Measurements from ENCODE around the gene F8.

Gene F8

DNA sequence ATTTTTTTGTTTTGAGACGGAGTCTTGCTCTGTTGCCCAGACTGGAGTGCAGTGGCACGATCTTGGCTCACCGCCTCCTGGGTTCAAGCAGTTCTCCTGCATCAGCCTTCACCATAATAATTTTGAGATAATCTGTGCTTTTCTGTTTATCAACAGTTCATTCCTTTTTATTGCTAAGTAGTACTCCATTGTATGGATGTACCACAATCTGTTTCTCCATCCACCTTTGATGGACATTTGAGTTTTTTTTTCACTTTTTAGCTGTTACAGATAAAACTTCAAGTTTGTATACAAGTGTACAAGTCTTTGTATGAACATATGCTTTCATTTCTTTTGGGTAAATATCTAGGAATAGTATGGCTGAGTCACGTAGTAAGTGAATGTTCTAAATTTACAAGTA is 13.2 kb upstream of the F8 start:
- Histone ChIP-seq H3K4me3 (ENCODE audit: low read depth in 1 of 2, low read length in 2 of 2) (no peak overlapping the region), H3K9ac (ENCODE audit: low read depth in 1 of 2, low read length in 2 of 2) (no peak overlapping the region), H3K9me3 (ENCODE audit: control insufficient read depth in 1 of 2, low read length in 2 of 2) (no peaks in the 10 kb centered on the region), H3K36me3 (ENCODE audit: control insufficient read depth in 1 of 2, insufficient read depth in 2 of 2, low read length in 2 of 2) (peaks cover 3 to 5% of the 10 kb centered on the region in 2 donors), H3K4me1 (ENCODE audit: control insufficient read depth in 1 of 2, insufficient read depth in 2 of 2, low read length in 2 of 2) (no peaks in the 10 kb centered on the region), H3K27me3 (ENCODE audit: control insufficient read depth in 1 of 2, insufficient read depth in 2 of 2, low read length in 2 of 2) (no peaks in the 10 kb centered on the region), H3K27ac (ENCODE audit: low read depth, low read length) (no peak overlapping the region)

DNA sequence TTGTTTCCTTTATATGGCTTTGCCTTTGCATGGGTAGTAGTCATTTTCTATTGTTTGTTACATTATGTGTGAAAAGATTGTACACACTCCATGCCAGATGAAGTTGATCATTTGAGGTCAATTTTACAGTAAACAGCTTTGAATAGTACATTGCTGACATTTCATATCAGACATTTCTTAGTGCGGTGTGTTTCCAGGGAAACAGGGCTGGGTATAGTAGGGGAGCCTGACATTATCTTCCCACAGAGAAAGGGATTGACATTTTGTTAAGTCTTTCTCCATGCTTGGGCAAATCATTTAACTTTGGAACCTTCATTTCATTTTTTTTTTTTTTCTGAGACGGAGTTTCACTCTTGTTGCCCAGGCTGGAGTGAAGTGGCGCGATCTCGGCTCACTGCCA is 9.1 kb upstream of the F8 start:
- H3K4me1 ChIP-seq (ENCODE audit: control insufficient read depth in 1 of 2, insufficient read depth in 2 of 2, low read length in 2 of 2) = peaks cover 3 to 13% of the 10 kb centered on the region in 2 donors
- H3K36me3 ChIP-seq (ENCODE audit: control insufficient read depth in 1 of 2, insufficient read depth in 2 of 2, low read length in 2 of 2) = peaks cover 3 to 5% of the 10 kb centered on the region in 2 donors
- H3K9ac ChIP-seq (ENCODE audit: low read depth in 1 of 2, low read length in 2 of 2) = no peak overlapping the region
- H3K27ac ChIP-seq (ENCODE audit: low read depth, low read length) = no peak overlapping the region
- no peaks in the 10 kb centered on the region for H3K27me3 ChIP-seq (ENCODE audit: control insufficient read depth in 1 of 2, insufficient read depth in 2 of 2, low read length in 2 of 2)
- no peak overlapping the region for H3K4me3 ChIP-seq (ENCODE audit: low read depth in 1 of 2, low read length in 2 of 2)
- no peaks in the 10 kb centered on the region for H3K9me3 ChIP-seq (ENCODE audit: control insufficient read depth in 1 of 2, low read length in 2 of 2)

DNA sequence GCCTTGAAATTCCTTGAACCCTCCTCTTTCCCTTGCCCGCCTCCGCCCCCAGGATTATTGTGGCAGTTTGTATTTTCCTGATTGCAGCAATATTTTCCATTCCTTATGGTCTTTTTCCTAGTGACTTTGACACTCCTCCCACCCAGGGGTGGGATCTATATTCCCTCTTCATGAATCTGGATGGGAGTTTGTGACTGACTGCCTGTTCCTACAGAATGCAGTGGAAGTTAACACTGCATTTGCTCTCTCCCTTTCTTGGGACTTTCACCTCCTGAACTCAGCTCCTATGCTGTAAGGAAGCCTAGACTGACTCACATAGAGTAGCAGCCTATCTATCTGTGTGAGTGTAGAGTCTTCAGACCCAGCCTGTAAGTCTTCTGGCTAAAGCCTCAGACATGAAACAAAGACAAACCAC is 6.4 kb upstream of the F8 start:
- Histone ChIP-seq H3K4me3 (ENCODE audit: low read depth in 1 of 2, low read length in 2 of 2) (no peak overlapping the region), H3K9ac (ENCODE audit: low read depth in 1 of 2, low read length in 2 of 2) (no peak overlapping the region), H3K9me3 (ENCODE audit: control insufficient read depth in 1 of 2, low read length in 2 of 2) (no peaks in the 10 kb centered on the region)

DNA sequence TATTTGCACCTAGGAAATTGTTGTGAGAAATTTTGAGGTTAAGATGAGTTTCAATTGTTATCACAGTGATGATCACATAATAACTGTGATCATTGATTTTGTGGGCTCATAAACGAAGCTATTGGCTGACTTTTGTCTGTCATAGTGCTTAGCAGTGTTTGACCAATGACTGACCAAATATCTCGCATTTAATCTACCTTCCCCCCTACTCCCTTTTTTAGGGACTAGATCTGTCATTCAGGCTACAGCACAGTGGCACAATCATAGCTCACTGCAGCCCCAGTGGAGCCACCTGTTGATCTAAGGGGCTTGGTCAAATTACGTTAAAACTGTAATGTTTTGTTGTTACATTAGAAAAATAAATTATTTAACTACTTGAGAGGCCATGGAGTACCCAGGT is 5.6 kb upstream of the F8 start:
- Histone ChIP-seq H3K9me3 (ENCODE audit: control insufficient read depth in 1 of 2, low read length in 2 of 2) (no peaks in the 10 kb centered on the region), H3K9ac (ENCODE audit: low read depth in 1 of 2, low read length in 2 of 2) (peak overlapping the region; percentile 90 to 96), H3K27ac (ENCODE audit: low read depth, low read length) (no peak overlapping the region), H3K4me3 (ENCODE audit: low read depth in 1 of 2, low read length in 2 of 2) (peak overlapping the region; percentile 81 to 87), H3K36me3 (ENCODE audit: control insufficient read depth in 1 of 2, insufficient read depth in 2 of 2, low read length in 2 of 2) (no peaks in the 10 kb centered on the region), H3K4me1 (ENCODE audit: control insufficient read depth in 1 of 2, insufficient read depth in 2 of 2, low read length in 2 of 2) (peaks cover 3 to 13% of the 10 kb centered on the region in 2 donors), H3K27me3 (ENCODE audit: control insufficient read depth in 1 of 2, insufficient read depth in 2 of 2, low read length in 2 of 2) (no peaks in the 10 kb centered on the region)

More for the DNA sequence above, 6.4 kb upstream of the F8 start:
- Histone ChIP-seq H3K36me3 (ENCODE audit: control insufficient read depth in 1 of 2, insufficient read depth in 2 of 2, low read length in 2 of 2) (peaks cover 0 to 3% of the 10 kb centered on the region in 2 donors), H3K27ac (ENCODE audit: low read depth, low read length) (no peak overlapping the region), H3K27me3 (ENCODE audit: control insufficient read depth in 1 of 2, insufficient read depth in 2 of 2, low read length in 2 of 2) (no peaks in the 10 kb centered on the region), H3K4me1 (ENCODE audit: control insufficient read depth in 1 of 2, insufficient read depth in 2 of 2, low read length in 2 of 2) (peaks cover 3 to 13% of the 10 kb centered on the region in 2 donors)

DNA sequence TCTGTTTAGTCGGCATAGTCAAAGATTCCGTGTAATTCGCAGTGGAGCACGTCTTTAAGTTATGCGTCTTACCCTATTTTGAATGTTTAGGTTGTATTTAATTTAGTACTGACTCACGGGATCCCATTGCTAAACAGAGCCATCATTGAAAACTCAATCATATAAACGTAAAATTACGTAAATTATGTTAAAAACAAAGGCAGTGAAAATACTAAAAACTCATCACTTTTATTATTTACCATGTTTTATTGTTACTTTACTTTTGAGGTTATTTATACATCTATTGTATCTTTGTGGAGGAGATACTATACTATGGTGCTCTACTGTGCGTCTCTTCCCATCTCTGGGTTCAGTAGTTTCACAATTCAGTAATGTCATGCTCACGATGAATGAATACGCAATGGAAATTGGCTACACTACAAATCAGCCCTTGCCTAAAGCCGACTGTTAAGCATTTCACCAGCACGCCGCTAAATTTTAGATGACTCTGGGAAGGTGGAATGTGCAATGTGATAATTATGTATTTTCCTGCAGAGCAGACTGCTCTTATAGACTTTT is 5.1 kb upstream of the F8 start:
- Histone ChIP-seq H3K4me3 (ENCODE audit: low read depth in 1 of 2, low read length in 2 of 2) (peak overlapping the region; percentile 81 to 87), H3K9ac (ENCODE audit: low read depth in 1 of 2, low read length in 2 of 2) (peak overlapping the region; percentile 90 to 96), H3K9me3 (ENCODE audit: control insufficient read depth in 1 of 2, low read length in 2 of 2) (no peaks in the 10 kb centered on the region), H3K27me3 (ENCODE audit: control insufficient read depth in 1 of 2, insufficient read depth in 2 of 2, low read length in 2 of 2) (no peaks in the 10 kb centered on the region), H3K36me3 (ENCODE audit: control insufficient read depth in 1 of 2, insufficient read depth in 2 of 2, low read length in 2 of 2) (no peaks in the 10 kb centered on the region), H3K27ac (ENCODE audit: low read depth, low read length) (peak overlapping the region; percentile 93), H3K4me1 (ENCODE audit: control insufficient read depth in 1 of 2, insufficient read depth in 2 of 2, low read length in 2 of 2) (peaks cover 3 to 13% of the 10 kb centered on the region in 2 donors)

DNA sequence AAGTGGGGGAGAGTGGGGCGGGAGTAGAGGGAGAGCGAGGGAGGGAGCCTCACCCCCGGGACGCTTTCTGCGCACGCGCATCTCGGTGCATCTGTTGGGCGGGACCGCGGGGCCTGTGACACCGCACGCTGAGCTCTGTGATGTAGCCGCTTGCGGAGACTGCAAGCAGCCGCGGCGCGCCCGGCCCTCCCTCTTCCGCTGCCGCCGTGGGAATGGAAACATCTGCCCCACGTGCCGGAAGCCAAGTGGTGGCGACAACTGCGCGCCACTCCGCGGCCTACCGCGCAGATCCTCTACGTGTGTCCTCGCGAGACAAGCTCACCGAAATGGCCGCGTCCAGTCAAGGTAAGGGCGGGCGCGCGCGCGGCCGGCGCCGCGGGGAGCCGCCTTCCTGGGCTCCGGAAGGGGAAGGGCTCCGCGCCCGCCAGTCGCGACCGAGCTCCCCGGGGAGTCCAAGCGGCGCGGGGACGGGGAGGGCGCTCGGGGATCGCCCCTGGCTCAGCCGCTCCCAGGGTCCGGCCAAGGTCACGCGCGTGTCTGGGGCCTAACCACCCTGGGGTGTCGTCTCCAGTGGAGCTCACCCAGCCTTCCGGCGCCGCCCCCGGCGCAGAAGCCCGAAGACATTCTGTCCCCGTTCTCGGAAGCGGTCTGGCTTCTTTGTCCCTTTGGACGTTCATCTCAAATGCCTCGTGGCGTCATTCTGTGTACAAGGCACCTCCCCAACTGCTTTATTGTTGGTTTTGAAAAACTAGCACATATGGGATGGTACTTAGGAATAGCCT is 4.4 kb upstream of the F8 start, which contains the start of gene FUNDC2:
Gene FUNDC2 (plus strand): TSS at position 118 of the 782 bp plus-strand sequence. CDS start 95 bp downstream, at position 213.
- Histone ChIP-seq H3K4me1 (ENCODE audit: control insufficient read depth in 1 of 2, insufficient read depth in 2 of 2, low read length in 2 of 2) (peaks cover 3 to 13% of the 10 kb centered on the region in 2 donors), H3K36me3 (ENCODE audit: control insufficient read depth in 1 of 2, insufficient read depth in 2 of 2, low read length in 2 of 2) (no peaks in the 10 kb centered on the region), H3K9me3 (ENCODE audit: control insufficient read depth in 1 of 2, low read length in 2 of 2) (no peaks in the 10 kb centered on the region), H3K9ac (ENCODE audit: low read depth in 1 of 2, low read length in 2 of 2) (peak within 1 kb of the TSS; percentile 90 to 96), H3K27me3 (ENCODE audit: control insufficient read depth in 1 of 2, insufficient read depth in 2 of 2, low read length in 2 of 2) (no peaks in the 10 kb centered on the region), H3K27ac (ENCODE audit: low read depth, low read length) (peak within 1 kb of the TSS; percentile 93), H3K4me3 (ENCODE audit: low read depth in 1 of 2, low read length in 2 of 2) (peak within 1 kb of the TSS; percentile 81 to 87)

DNA sequence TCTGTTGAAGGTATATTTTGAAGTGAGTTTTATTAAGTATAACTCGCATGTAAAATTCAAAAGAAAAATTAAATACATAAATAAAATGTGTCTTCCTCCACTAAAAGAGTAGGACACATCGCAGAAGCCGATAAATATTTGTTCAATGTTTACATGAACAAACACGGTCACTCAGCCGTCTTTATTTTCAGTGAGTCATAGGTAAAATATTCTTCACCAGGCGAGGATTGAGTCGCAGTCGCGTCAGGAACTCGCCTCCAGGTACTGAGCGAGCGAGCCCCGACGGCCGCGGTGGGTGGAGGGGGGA is 3.9 kb upstream of the F8 start:
- Histone ChIP-seq H3K9ac (ENCODE audit: low read depth in 1 of 2, low read length in 2 of 2) (peak overlapping the region in 1 of 2 donors; percentile 47), H3K27me3 (ENCODE audit: control insufficient read depth in 1 of 2, insufficient read depth in 2 of 2, low read length in 2 of 2) (no peaks in the 10 kb centered on the region), H3K4me3 (ENCODE audit: low read depth in 1 of 2, low read length in 2 of 2) (peak overlapping the region; percentile 50 to 58), H3K4me1 (ENCODE audit: control insufficient read depth in 1 of 2, insufficient read depth in 2 of 2, low read length in 2 of 2) (peaks cover 3 to 13% of the 10 kb centered on the region in 2 donors), H3K36me3 (ENCODE audit: control insufficient read depth in 1 of 2, insufficient read depth in 2 of 2, low read length in 2 of 2) (no peaks in the 10 kb centered on the region), H3K27ac (ENCODE audit: low read depth, low read length) (peak overlapping the region; percentile 73), H3K9me3 (ENCODE audit: control insufficient read depth in 1 of 2, low read length in 2 of 2) (no peaks in the 10 kb centered on the region)

DNA sequence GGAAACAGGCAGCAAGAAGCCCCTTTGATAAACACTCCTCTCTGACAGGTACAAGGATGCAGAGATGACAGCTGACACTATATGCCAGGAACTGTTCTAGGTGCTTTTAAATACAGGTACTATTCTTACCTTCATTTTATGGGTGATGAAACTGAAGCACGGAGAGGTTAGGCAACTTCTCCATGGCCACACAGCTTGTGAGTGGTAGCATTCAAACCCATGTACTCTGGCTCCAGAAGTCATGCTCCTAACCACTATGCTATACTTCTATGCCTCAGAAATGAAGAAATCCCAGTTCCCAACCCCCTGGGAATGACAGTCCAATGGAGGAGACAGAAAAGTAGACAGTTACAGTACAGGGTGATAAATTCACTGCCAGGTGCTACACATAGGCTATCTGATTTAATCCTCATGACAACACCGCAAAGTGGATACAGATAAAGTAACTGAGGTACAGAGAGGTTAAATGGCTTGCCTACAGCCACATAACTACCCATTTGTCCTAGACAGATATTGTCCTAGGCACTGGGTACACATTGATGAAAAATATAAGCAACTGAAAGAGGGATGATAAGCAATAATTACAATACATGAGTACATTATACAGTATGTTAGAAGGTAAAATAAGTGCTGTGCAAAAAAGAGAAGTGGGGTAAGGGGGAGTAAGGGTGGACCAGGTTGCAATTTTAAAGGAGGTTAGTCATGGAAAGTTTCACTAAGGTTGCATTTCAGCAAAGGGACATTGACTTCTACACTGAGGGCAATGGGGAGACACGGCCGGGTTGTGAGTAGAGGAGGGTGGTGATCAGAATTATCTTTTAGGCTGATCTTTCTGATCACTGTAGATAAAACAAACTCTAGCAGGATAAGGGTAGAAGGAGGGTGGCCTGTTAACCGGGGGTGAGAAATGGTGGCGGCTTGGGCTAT is 1.6 kb upstream of the F8 start:
- Histone ChIP-seq H3K4me1 (ENCODE audit: control insufficient read depth in 1 of 2, insufficient read depth in 2 of 2, low read length in 2 of 2) (peaks cover 3 to 13% of the 10 kb centered on the region in 2 donors), H3K27me3 (ENCODE audit: control insufficient read depth in 1 of 2, insufficient read depth in 2 of 2, low read length in 2 of 2) (no peaks in the 10 kb centered on the region), H3K36me3 (ENCODE audit: control insufficient read depth in 1 of 2, insufficient read depth in 2 of 2, low read length in 2 of 2) (no peaks in the 10 kb centered on the region), H3K4me3 (ENCODE audit: low read depth in 1 of 2, low read length in 2 of 2) (no peak overlapping the region), H3K27ac (ENCODE audit: low read depth, low read length) (no peak overlapping the region), H3K9me3 (ENCODE audit: control insufficient read depth in 1 of 2, low read length in 2 of 2) (no peaks in the 10 kb centered on the region), H3K9ac (ENCODE audit: low read depth in 1 of 2, low read length in 2 of 2) (no peak overlapping the region)

DNA sequence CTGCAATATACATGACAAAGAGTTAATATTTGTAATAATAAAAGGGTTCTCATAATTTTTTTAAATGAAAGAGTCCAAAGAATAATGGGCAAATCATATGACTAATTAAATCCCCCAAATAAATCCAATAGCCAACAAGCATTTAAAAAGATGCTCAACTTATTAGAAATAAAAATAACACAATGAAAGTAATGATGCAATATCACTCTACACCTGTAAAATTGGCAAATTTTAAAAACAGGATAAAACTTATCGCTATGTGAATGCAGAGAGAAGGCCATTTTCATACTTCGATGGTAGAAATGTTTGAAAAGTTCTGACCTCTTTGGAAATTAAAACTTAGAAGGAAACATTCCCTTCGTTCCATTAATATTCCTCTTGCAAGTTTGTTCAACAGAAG is 1.9 kb downstream of the F8 start:
- H3K9me3 ChIP-seq (ENCODE audit: control insufficient read depth in 1 of 2, low read length in 2 of 2) = no peaks in the 10 kb centered on the region
- no peaks in the 10 kb centered on the region for H3K27me3 ChIP-seq (ENCODE audit: control insufficient read depth in 1 of 2, insufficient read depth in 2 of 2, low read length in 2 of 2)
- no peaks in the 10 kb centered on the region for H3K4me1 ChIP-seq (ENCODE audit: control insufficient read depth in 1 of 2, insufficient read depth in 2 of 2, low read length in 2 of 2)
- no peak overlapping the region for H3K9ac ChIP-seq (ENCODE audit: low read depth in 1 of 2, low read length in 2 of 2)
- H3K4me3 ChIP-seq (ENCODE audit: low read depth in 1 of 2, low read length in 2 of 2) = no peak overlapping the region
- no peaks in the 10 kb centered on the region for H3K36me3 ChIP-seq (ENCODE audit: control insufficient read depth in 1 of 2, insufficient read depth in 2 of 2, low read length in 2 of 2)
- H3K27ac ChIP-seq (ENCODE audit: low read depth, low read length) = no peak overlapping the region

DNA sequence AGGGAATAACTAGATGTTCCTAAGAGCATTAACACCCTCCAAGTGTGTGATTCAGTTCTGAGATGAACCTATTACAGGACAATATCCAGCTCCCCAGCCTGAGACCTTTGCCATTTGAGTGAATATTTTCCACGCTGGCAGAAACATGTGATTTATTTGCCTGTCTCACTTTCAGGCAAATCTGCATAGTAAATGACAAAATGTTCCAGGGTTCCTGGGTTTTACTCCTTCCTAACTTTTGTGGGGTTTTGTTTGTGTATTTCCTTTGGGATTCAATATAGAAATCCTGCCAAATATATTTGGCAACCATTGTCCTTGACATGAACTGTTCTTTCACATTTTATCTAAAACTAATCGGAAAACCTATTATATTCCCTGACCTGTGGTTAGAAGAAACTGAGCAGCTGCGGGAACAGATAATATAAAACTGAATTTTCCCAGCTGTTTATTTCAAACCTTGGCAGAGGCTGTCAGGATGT is 12.5 kb downstream of the F8 start:
- H3K27ac ChIP-seq (ENCODE audit: low read depth, low read length) = no peak overlapping the region
- no peaks in the 10 kb centered on the region for H3K27me3 ChIP-seq (ENCODE audit: control insufficient read depth in 1 of 2, insufficient read depth in 2 of 2, low read length in 2 of 2)

More for the DNA sequence above, 12.5 kb downstream of the F8 start:
- Histone ChIP-seq H3K9me3 (ENCODE audit: control insufficient read depth in 1 of 2, low read length in 2 of 2) (no peaks in the 10 kb centered on the region), H3K9ac (ENCODE audit: low read depth in 1 of 2, low read length in 2 of 2) (no peak overlapping the region), H3K4me3 (ENCODE audit: low read depth in 1 of 2, low read length in 2 of 2) (no peak overlapping the region), H3K36me3 (ENCODE audit: control insufficient read depth in 1 of 2, insufficient read depth in 2 of 2, low read length in 2 of 2) (no peaks in the 10 kb centered on the region), H3K4me1 (ENCODE audit: control insufficient read depth in 1 of 2, insufficient read depth in 2 of 2, low read length in 2 of 2) (no peaks in the 10 kb centered on the region)

All from duodenal mucosa (tissue), 2 donors.